Posterior cingulate gyrus (tissue), 11 donors: Measurements from ENCODE around the gene CHCHD5.
"Not testable (repeated sequence)": the region's sequence is repeated elsewhere in the genome, so short reads cannot be mapped to it uniquely, and the experiment has no call there.

Source experiments
- DNase-seq, 10 donors: peaks; one replicate each; pipeline versions ENCODE4 v3.0.0 to v3.0.0-alpha.2; 2020 to 2021; ENCODE audit warnings: mixed read lengths in 3 of 10
- intact Hi-C: fragments of 100-400 bp; cut with DNase I; formaldehyde crosslinking; loops from one replicate; pipeline ENCODE4 v1.15.1; 2023

The CHCHD5 gene

DNA sequence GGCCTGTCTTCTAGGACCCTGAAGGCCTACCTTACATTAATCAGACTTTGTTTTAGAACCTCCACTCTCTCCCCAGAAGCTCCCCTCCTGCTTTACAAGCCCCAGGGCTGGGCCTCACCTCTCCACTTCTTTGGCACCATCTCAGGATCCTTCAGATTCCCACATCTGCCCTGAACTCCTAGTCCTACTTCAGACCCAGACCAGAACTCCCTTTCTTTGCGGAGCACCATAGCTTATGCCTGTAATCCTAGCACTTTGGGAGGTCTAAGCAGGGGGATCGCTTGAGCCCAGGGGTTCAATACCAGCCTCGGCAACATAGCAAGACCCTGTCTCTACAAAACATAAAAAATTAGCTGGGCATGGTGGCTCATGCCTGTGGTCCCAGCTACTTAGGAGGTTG is 991 bp downstream of the CHCHD5 start:
- intact Hi-C loops, result no loop called here
- DNase-seq, result no peak

DNA sequence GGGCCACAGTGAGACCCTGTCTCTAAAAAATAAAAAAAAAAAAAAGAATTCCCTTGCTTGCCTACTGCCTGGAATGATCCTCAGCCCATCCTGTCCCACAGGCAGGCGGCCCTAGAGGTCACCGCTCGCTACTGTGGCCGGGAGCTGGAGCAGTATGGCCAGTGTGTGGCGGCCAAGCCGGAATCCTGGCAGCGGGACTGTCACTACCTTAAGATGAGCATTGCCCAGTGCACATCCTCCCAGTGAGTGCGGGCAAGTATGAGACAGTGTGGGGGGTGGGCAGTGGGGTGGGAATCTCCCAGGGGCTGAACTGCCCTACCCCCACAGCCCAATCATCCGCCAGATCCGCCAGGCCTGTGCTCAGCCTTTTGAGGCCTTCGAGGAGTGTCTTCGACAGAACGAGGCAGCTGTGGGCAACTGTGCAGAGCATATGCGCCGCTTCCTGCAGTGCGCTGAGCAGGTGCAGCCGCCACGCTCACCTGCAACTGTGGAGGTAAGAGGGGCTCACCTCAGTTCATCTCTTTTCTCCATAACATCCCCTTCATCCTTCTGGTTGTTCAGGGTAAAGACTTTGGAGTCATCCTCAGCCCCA is 1.6 kb downstream of the CHCHD5 start:
- DNase-seq, result no peak
- intact Hi-C loops, result no loop called here

DNA sequence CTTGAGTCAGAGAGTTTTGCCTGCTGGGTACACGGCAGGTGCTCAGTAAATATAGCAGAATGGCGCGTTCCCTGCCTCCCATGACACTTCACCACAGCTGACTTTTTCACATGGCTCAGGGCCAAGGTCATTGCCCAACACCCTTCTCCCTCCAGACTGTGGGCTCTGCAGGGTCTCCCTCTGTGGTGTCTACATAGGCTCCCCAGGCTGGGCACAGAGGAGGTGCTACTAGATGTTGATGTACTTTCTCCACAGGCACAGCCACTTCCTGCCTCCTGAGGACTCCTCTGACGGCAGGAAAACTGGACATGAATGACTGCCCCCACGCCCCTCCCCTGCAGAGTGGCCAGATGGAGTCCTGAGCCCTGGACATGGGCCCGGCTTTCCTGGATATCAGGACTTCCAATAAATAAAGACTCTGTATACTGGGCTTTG is 4.2 kb downstream of the CHCHD5 start:
- intact Hi-C loops, result no loop called here

DNA sequence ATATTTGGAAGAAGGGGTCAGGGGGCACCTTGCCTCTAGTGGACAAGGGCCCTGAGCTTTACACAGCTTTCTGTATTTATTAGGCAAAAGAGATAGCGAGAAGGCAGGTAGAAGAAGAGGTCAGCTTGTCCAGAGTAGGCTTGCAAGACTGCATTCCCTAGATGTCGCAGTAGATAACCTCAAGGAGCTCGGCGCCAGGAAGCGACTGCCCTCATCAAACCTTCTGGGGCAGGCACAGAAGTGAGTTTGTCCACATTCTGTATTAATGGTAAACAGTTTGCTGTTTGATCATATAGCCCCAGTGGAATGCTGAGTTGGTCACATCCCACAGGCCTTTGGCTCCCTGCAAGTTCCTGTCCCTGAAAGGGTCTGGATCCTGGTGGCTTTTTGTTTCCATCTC is 7.0 kb downstream of the CHCHD5 start:
- intact Hi-C loops, result no loop called here
- DNase-seq, result no peak

More for the DNA sequence above, 4.2 kb downstream of the CHCHD5 start:
- DNase-seq, result no peak

DNA sequence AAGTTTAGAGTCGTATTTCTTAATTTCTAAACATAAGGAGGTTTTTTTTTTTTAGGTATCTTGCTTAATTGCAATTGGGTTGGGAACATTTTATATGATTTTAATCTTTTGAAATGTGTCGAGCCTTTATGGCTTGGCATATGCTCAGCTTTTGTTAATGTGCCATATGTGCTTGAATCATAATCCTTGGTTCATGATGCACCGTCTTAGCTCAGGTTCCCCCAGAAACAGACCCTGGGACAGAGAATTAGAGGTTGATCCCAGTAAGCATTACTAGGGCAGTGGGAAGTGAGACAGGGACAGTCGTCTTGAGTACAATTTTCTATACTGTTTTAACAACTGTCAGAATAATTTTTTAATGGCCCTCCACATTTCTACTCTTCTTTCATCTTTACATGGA is 9.3 kb downstream of the CHCHD5 start:
- intact Hi-C loops, result no loop called here
- no peak for DNase-seq

DNA sequence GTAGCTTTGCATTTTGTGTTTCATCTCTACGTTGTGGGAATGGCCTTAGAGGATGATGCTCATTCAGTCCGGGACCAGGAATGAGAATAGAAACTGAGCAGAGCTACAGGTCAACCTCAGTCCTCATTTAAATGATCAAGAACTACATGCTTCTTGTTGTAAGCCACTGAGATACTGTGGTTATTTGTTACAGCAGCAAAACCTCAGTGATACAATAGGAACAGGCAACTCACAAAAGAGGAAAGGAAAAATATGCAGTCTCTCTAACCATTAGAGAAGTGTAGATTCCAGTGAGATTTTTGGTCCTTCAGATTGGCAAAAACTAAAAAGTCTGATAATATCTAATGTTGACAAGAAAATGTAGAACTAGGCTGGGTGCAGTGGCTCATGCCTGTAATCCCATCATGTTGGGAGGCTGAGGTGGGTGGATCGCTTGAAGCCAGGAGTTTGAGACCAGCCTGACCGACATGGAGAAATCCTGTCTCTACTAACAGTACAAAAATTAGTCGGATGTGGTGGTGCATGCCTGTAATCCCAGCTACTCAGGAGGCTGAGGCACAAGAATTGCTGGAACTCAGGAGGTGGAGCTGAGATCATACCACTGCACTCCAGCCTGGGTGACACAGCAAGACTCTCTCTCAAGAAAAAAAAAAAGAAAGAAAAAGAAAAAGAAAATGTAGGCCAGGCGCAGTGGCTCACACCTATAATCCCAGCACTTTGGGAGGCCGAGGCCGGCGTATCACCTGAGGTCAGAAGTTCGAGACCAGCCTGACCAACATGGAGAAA is 13.3 kb downstream of the CHCHD5 start:
- intact Hi-C loops, result no loop called here
- DNase-seq, result peak in 1 of 10 donors; percentile 24

DNA sequence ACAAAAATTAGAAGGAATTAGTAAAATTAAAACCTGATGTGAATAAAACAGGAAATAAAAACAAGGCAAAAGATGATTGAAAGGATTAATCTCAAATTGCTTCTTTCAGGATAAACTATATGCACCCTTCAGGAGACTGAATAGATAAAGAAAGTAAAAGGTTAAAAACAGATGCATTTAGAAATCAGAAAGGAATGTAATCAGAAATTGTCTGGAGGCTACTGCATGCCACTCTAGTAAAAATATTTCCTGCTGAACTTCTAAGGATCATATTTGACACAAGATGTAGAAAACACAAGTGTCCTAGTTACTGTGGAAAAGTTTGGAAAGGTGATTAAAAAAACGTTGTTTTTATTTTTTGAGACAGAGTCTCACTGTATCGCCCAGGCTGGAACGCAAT is 16.2 kb downstream of the CHCHD5 start:
- intact Hi-C loops, result loop anchor here (5.0 kb wide), 1 partner anchor 127 kb away; no protein-coding TSS in a partner anchor
- DNase-seq, result no peak

DNA sequence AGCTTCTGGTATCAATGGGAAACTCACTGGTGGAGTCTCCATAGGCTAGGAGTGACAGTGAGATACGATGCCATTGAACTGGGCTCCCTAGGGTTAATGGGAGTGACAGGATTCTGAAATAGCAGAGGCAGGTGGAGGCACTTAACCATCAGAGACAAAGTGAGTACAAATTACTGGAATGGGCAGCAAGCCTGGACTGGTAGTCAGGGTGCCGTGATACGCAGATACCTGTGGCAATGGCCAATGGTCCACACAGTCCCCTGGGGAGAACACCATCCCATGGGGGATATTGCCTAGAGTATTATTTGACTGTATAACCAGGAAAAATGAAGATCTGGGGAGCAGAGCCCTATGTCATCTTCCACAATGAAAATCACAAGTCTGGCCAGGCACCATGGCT is 17.3 kb downstream of the CHCHD5 start:
- intact Hi-C loops, result loop anchor here (5.0 kb wide), 1 partner anchor 126 kb away; no protein-coding TSS in a partner anchor

DNA sequence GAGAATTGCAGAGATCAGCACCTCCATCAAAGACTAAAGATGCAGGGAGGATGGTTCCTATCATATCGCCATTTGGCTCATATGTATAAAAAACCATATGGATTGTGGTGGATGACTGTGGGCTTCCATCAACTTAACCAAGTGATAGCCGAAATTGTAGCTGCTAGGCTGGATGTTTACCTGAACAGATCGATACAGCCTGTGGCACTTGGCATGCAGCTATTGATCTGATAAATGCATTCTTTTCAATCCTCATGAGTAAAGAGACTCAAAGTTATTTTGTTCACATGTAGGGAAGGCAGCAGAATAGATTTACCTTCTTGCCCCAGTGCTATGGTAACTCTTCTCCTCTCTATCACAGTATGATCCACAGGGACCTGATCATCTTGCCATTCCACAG is 18.5 kb downstream of the CHCHD5 start:
- intact Hi-C loops, result loop anchor here (5.0 kb wide), 1 partner anchor 124 kb away; no protein-coding TSS in a partner anchor
- DNase-seq, result no peak

More for the DNA sequence above, 17.3 kb downstream of the CHCHD5 start:
- peak in 1 of 10 donors; percentile 49 for DNase-seq

DNA sequence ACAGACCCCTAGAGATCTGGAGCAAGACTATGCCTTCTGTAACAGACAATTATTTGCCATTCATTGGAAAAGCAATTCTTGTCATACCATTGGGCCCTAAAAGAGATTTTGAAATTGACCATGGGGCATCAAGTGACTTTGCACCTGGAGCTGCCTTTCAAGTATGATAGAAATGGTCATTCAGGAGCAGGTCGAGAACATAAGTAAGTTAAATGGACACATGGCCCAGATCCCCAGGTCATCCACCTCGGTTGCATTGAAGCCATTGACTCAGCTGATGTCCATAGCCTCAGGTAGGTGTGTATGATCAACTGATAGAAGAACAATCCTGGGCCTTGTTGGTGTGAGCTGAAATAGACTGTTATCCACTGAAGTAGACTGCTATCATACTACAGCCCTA is 19.3 kb downstream of the CHCHD5 start:
- DNase-seq, result peak in 1 of 10 donors; percentile 3
- intact Hi-C loops, result loop anchor here (5.0 kb wide), 1 partner anchor 124 kb away; no protein-coding TSS in a partner anchor

DNA sequence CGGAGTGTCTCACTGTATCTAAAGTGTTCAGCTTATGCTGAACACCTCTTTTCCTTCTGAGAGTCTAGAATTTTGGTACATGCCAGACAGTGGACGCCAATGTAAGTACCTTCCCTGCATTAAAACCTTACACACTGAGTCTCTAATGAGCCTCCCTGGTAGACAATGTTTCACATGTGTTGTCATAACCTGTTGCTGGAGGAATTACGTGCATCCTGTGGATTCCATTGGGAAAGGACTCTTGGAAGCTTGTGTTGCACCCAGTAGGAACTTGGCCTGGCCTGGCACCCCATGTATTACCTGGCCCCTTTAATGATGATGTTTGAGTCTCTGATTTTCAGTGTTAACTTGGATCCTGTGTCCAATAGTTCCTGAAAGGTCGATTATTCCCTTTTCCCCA is 20.5 kb downstream of the CHCHD5 start:
- no peak for DNase-seq

DNA sequence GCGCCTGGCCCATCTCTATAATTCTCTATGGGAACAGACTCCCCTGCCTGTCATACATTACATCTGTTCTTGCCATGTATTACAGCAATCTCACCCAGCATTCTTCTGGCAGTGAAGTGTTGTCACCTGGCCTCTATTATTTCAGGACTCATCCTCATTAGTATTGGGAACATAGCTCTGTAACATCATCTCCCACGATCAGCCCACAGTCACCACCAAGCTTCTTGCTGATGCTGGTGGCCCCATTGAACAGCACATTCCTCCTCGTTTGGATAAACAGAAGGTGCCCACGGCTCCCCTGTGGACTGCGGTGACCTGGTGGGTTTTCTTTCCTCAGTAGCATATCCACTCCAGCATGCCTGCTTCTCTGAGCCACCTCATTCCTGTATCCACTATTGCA is 21.5 kb downstream of the CHCHD5 start:
- intact Hi-C loops, result no loop called here
- DNase-seq, result peak in 1 of 10 donors; percentile 52

More for the DNA sequence above, 20.5 kb downstream of the CHCHD5 start:
- intact Hi-C loops, result loop anchor here (5.0 kb wide), 1 partner anchor 122 kb away; no protein-coding TSS in a partner anchor

DNA sequence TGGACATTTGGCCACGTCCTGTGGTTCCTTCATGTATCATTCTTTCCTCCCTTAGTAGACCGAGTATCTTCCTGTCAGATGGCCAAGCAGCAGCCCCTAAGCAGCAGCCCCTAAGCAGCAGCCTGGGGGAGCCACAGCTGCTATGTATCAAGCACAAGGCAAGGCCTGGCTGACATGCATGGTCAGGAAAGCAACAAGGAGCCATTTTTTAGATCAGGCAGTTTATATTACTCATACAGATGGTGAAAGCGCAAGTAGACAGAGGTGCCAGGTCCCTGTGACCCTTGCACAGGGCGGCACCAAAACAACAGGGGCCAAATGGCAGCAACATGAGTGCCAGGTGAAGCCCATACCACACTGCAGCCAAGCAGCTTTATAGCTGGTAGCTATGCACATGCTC is 22.1 kb downstream of the CHCHD5 start:
- intact Hi-C loops, result no loop called here
- peak in 1 of 10 donors; percentile 26 for DNase-seq

DNA sequence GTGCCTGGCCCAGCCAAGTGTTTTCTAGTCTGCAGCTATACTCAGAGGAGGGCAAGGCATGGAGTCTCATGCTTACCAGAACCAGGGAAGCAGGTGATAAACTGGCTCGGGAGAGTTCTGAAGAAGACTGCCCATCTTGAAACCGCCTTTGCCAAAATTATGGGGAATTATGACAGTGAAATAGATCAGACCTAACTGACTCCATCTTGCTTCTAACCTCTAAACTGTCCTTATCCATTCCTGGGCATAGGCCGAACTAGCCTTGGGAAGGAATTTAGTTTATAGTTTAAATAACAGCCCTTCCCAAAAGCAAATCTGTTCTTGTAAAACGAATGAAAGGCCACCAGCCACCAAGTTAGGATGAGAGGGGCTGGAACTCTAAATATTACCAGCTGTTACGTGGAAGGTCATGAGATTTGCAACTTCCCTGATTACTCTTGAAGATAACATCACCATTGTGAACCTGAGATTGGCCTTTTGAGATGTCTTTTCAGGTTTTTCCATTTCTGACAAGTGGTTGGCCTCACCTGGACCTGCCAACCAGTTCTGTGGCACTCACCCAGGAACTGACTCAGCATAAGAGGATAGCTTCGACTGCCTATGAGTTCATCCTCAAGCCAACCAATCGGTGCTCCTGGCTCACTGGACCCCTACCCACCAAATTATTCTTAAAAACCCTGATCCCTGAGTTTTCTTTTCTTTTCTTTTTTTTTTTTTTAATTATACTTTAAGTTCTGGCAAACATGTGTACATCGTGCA is 23.4 kb downstream of the CHCHD5 start:
- intact Hi-C loops, result no loop called here
- peak in 1 of 10 donors; percentile 30 for DNase-seq

DNA sequence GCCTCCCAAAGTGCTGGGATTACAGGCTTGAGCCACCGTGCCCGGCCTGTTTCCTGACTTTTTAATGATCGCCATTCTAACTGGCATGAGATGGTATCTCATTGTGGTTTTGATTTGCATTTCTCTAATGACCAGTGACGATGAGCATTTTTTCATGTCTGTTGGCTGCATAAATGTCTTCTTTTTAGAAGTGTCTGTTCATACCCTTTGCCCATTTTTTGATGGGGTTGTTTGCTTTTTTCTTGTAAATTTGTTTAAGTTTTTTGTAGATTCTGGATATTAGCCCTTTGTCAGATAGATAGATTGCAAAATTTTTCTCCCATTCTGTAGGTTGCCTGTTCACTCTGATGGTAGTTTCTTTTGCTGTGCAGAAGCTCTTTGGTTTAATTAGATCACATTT is 24.9 kb downstream of the CHCHD5 start:
- intact Hi-C loops, result not testable (repeated sequence)
- DNase-seq, result peak in 1 of 10 donors; percentile 3

DNA sequence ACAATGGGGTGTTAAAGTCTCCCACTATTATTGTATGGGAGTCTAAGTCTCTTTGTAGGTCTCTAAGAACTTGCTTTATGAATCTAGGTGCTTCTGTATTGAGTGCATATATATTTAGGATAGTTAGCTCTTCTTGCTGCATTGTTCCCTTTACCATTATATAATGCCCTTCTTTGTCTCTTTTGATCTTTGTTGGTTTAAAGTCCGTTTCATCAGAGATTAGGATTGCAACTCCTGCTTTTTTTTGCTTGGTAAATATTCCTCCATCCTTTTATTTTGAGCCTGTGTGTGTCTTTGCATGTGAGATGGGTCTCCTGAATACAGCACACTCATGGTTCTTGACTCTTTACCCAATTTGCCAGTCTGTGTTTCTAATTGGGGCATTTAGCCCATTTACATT is 27.9 kb downstream of the CHCHD5 start:
- DNase-seq, intact Hi-C loops: not testable (repeated sequence)

DNA sequence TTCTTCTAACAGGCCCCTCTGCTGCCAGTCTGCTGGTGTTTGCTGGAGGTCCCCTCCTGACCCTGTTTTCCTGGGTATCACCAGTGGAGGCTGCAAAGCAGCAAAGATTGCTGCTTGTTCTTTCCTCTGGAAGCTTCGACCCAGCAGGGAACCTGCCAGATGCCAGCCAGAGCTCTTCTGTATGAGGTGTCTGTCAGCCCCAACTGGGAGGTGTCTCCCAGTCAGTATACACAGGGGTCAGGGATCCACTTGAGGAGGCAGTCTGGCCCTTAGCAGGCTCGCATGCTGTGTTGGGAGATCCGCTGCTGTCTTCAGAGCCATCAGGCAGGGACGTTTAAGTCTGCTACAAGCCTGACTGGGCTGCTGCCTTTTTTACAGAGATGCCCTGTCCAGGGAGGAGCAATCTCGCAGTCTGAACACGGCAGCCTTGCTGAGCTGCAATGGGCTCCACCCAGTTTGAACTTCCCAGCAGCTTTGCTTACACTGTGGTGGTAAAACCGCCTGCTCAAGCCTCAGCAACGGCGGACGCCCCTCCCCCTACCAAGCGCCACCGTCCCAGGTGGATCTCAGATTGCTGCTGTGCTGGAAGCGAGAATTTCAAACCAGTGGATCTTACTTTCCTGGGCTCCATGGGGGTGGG is 29.9 kb downstream of the CHCHD5 start:
- DNase-seq, result no peak
- intact Hi-C loops, result no loop called here

DNA sequence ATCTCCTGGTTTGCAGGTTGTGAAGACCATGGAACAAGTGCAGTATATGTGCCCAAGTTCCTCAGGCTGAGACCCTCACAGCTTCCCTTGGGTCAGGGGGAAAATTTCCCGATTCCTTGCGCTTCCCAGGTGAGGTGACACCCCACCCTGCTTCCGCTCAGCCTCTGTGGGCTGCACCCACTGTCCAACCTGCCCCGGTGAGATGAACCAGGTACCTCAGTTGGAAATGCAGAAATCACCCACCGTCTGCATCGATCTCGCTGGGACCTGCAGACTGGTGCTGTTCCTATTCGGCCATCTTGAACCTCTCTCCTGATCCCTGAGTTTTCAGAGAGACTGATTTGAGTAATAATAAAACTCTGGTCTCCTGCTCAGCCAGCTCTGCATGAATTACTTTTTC is 30.6 kb downstream of the CHCHD5 start:
- intact Hi-C loops, result no loop called here
- no peak for DNase-seq

DNA sequence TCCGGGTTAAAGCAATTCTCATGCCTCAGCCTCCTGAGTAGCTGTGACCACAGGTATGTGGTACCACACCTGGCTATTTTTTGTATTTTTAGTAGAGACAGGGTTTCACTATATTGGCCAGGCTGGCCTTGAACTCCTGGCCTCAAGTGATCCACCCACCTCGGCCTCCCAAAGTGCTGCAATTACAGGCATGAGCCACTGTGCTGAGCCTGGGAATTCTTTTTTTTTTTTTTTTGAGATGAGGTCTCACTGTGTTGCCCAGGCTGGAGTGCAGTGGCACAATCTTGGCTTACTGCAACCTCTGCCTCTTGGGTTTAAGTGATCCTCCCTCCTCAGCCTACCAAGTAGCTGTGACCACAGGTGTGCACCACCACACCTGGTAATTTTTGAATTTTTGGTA is 31.4 kb downstream of the CHCHD5 start:
- intact Hi-C loops, DNase-seq: not testable (repeated sequence)

DNA sequence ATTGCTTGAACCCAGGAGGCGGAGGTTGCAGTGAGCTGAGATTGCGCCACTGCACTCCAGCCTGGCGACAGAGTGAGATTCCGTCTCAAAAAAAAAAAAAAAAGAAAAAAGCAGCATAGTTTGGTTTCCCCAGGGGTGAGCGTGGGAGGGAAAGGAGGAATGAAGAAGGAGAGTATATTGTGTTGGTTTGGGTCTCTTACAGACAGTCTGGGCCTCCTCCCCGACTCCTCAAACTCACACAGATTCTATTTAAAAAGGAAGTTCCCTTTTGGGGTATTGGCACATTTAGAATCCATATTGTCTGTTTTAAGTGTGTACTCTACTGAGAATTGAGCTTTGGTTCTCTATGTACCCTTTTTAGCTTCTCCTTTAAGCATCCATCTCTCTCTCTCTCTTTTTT is 34.0 kb downstream of the CHCHD5 start:
- intact Hi-C loops, result no loop called here
- peak in 1 of 10 donors; percentile 5 for DNase-seq
